Measurements from ENCODE around the gene BNIPL. TPM values are rescaled to one million over a fixed set of nuclear protein-coding genes. Genes with fewer than 3 reads are reported as not detected.
A peak's percentile ranks its signal among the peaks of the same experiment; 100 is the strongest.

BNIPL gene, protein sequence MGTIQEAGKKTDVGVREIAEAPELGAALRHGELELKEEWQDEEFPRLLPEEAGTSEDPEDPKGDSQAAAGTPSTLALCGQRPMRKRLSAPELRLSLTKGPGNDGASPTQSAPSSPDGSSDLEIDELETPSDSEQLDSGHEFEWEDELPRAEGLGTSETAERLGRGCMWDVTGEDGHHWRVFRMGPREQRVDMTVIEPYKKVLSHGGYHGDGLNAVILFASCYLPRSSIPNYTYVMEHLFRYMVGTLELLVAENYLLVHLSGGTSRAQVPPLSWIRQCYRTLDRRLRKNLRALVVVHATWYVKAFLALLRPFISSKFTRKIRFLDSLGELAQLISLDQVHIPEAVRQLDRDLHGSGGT
- 1 to 10 TPM in 1 of 2 experiments, under 1 TPM in 1; 0.98 to 1.6 TPM for total RNA-seq

DNA sequence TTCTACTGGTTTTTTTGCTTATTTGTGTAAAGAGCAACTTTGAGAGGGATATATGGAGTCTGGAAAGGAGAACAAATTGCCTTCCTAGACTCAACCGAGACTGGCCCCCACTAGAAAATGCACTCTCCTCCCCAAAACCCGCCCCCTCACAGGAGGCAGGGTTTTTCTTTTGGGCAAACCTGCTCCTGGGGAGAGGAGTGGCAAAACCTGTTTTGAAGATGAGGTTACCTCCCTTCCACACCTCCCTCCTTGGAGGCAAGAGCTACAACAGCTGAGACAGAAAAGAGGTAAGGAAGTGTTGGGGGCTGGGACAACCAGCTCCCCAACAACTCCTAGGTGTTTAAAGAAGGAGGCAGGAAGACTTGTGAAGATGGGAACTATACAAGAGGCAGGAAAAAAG lies at the start of gene BNIPL:
BNIPL (plus strand) TSS at position 231 of the 400 bp plus-strand sequence; CDS start at position 371, 140 bp downstream.
- no peak within 1 kb of the TSS for H3K4me3 Mint-ChIP-seq
- ATAC-seq, result no peak
- no peaks in the 10 kb centered on the region for H3K9me3 Mint-ChIP-seq (ENCODE audit: low read depth)
- DNase-seq, result no peak
- no peak within 1 kb of the TSS for H3K27ac Mint-ChIP-seq
- ChIA-PET POLR2A (interaction anchor here (0.5 to 0.6 kb wide), 2 partner anchors 261 to 403 kb away, joined by 3 to 4 read pairs; no protein-coding TSS in a partner anchor), CTCF (interaction anchor here (0.7 to 1.2 kb wide), 4 partner anchors 11 to 312 kb away, joined by 3 to 4 read pairs (median 3); partner anchors contain the start of gene C1orf56)
- H3K27me3 Mint-ChIP-seq, result no peaks in the 10 kb centered on the region
- intact Hi-C loops (cut with DNase I, micrococcal nuclease), result no loop called here
- H3K36me3 Mint-ChIP-seq (ENCODE audit: low read depth), result peaks cover 22% of the 10 kb centered on the region
- H3K4me1 Mint-ChIP-seq, result peaks cover 3% of the 10 kb centered on the region

DNA sequence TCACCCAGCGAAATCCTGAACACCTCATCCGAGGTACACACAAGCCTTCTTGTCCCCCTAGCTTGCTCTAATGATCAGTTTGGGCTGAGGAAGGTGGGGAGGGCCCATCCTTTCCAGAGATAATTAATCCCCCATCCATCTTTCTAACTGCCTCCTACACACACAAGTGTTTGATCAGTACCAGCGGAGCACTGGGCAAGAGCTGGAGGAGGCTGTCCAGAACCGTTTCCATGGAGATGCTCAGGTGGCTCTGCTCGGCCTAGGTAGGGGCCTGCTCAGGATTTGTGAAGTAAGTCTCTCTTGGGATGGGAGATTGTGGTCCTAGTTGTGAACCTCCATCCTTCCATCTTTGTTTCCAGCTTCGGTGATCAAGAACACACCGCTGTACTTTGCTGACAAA lies 48.5 kb upstream of the BNIPL start:
- Mint-ChIP-seq H3K27me3 (no peaks in the 10 kb centered on the region), H3K4me1 (no peaks in the 10 kb centered on the region), H3K36me3 (ENCODE audit: low read depth) (no peaks in the 10 kb centered on the region), H3K27ac (no peak overlapping the region), H3K9me3 (ENCODE audit: low read depth) (no peaks in the 10 kb centered on the region), H3K4me3 (no peak overlapping the region)
- ATAC-seq (no peak), DNase-seq (no peak)
- CTCF ChIA-PET, result interaction anchor here (0.6 to 3.8 kb wide), 5 partner anchors 8 to 151 kb away, joined by 3 to 24 read pairs (median 4); partner anchors contain the start of gene MINDY1
- POLR2A ChIA-PET, result interaction anchor here (0.5 kb wide), 1 partner anchor 456 kb away, joined by 13 read pairs; no protein-coding TSS in a partner anchor
- intact Hi-C loops (cut with DNase I, micrococcal nuclease), result no loop called here

DNA sequence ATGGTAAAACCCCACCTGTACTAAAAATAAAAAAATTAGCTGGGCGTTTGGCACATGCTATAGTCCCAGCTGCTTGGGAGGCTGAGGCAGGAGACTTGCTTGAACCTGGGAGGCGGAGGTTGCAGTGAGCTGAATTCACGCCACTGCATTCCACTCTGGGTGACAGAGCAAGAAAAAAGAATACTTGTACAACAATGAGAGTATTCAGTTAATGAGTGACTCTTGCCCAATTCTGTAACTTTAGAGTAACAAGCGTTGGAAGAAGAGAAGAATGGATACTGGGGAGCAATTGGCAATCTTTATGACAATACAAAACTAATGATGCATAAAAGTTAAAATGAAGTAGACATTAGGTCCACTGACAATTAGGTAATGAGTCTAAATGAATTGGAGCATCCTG lies 43.8 kb upstream of the BNIPL start:
- no peaks in the 10 kb centered on the region for H3K9me3 Mint-ChIP-seq (ENCODE audit: low read depth)
- no peak overlapping the region for H3K4me3 Mint-ChIP-seq
- no peaks in the 10 kb centered on the region for H3K4me1 Mint-ChIP-seq
- ChIA-PET POLR2A (no interaction called here), CTCF (interaction anchor here (6.2 to 8.0 kb wide), 2 partner anchors 12 to 13 kb away, joined by 68 to 90 read pairs; partner anchors contain the start of genes ANXA9 and MINDY1)
- H3K27me3 Mint-ChIP-seq, result no peaks in the 10 kb centered on the region
- ATAC-seq (no peak), DNase-seq (no peak)
- intact Hi-C loops (cut with DNase I, micrococcal nuclease), result no loop called here
- H3K36me3 Mint-ChIP-seq (ENCODE audit: low read depth), result peaks cover 4% of the 10 kb centered on the region
- H3K27ac Mint-ChIP-seq, result no peak overlapping the region

DNA sequence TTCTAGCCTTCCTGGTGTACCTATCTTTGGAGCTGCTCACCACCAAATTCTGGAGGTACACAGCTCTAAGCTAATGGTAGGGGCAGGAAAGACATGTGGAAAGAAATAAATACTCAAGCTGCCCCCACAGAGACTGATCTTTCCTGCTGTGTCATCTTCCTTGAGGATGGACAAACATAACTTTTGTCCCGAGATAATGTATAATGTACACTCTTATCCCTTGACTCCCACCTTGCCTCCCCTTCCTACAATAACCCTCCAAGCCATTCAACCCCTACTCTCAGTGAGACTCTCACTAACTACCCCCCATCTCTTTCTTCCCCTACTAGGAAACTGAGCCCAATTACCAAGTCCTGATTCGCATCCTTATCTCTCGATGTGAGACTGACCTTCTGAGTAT lies 42.1 kb upstream of the BNIPL start:
- peaks cover 9% of the 10 kb centered on the region for H3K36me3 Mint-ChIP-seq (ENCODE audit: low read depth)
- peaks cover 6% of the 10 kb centered on the region for H3K4me1 Mint-ChIP-seq
- intact Hi-C loops (cut with DNase I, micrococcal nuclease), result no loop called here
- ChIA-PET POLR2A (no interaction called here), CTCF (interaction anchor here (0.7 to 8.0 kb wide), 7 partner anchors 8 to 134 kb away, joined by 3 to 90 read pairs (median 13); partner anchors contain the start of genes ANXA9 and MINDY1)
- peak overlapping the region; percentile 22 for H3K27ac Mint-ChIP-seq
- no peak overlapping the region for H3K4me3 Mint-ChIP-seq
- H3K9me3 Mint-ChIP-seq (ENCODE audit: low read depth), result no peaks in the 10 kb centered on the region
- DNase-seq (no peak), ATAC-seq (no peak)
- no peaks in the 10 kb centered on the region for H3K27me3 Mint-ChIP-seq

DNA sequence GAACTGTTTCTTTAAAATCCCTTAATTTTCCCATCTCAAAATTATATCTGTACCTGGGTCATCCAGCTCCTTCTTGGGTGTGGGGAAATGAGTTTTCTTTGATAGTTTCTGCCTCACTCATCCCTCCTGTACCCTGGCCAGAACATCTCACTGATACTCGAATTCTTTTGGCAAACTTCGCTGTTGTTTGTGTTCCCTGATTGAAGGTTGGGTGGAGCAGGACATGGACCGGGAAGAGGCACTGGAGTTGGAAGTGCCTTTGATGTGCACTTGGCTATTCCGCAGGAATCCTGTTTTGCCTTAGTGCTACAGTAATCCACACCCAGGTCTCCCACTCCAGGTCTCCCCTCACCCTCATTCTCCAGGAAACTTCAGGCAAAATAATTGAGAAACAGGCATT lies 40.9 kb upstream of the BNIPL start:
- Mint-ChIP-seq H3K27me3 (no peaks in the 10 kb centered on the region), H3K4me3 (no peak overlapping the region), H3K9me3 (ENCODE audit: low read depth) (no peaks in the 10 kb centered on the region), H3K27ac (no peak overlapping the region), H3K4me1 (peaks cover 14% of the 10 kb centered on the region), H3K36me3 (ENCODE audit: low read depth) (peaks cover 10% of the 10 kb centered on the region)
- DNase-seq, result no peak
- intact Hi-C loops (cut with DNase I, micrococcal nuclease), result loop anchor here in 1 of 2 experiments (5.0 kb wide), 2 partner anchors 533 to 738 kb away; partner anchors contain the start of gene CA14
- no peak for ATAC-seq
- CTCF ChIA-PET, result interaction anchor here (0.6 to 8.0 kb wide), 25 partner anchors 8 to 508 kb away, joined by 3 to 90 read pairs (median 4); partner anchors contain the start of genes ANXA9, ENSA, MINDY1 and TNFAIP8L2
- POLR2A ChIA-PET, result no interaction called here

DNA sequence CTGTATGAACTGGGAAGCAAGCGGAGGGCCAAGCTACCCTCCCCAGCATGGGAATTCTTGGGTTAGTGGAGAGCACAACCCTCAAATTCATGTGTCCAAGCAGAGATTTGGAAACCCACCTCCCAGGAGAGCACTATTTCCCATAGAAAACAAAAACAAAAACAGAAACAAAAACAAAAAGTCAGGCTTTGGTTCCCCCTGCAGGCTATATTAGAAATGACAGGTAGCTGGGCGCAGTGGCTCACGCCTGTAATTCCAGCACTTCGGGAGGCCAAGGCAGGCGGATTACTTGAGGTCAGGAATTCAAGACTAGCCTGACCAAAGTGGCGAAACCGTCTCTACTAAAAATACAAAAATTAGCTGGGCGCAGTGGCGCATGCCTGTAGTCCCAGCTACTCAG lies 40.5 kb upstream of the BNIPL start:
- POLR2A ChIA-PET, result interaction anchor here (0.7 kb wide), 1 partner anchor 75 kb away, joined by 3 read pairs; no protein-coding TSS in a partner anchor
- intact Hi-C loops (cut with DNase I, micrococcal nuclease), result loop anchor here in 1 of 2 experiments (5.0 kb wide), 2 partner anchors 534 to 739 kb away; partner anchors contain the start of gene CA14
- ATAC-seq (peak; percentile 34), DNase-seq (peak; percentile 47)
- Mint-ChIP-seq H3K27me3 (no peaks in the 10 kb centered on the region), H3K9me3 (ENCODE audit: low read depth) (no peaks in the 10 kb centered on the region), H3K4me3 (no peak overlapping the region), H3K27ac (no peak overlapping the region), H3K36me3 (ENCODE audit: low read depth) (peaks cover 10% of the 10 kb centered on the region), H3K4me1 (peaks cover 18% of the 10 kb centered on the region)
- CTCF ChIA-PET, result interaction anchor here (0.6 to 8.0 kb wide), 30 partner anchors 10 to 508 kb away, joined by 3 to 90 read pairs (median 4); partner anchors contain the start of genes ANXA9, CERS2, ENSA and MINDY1

DNA sequence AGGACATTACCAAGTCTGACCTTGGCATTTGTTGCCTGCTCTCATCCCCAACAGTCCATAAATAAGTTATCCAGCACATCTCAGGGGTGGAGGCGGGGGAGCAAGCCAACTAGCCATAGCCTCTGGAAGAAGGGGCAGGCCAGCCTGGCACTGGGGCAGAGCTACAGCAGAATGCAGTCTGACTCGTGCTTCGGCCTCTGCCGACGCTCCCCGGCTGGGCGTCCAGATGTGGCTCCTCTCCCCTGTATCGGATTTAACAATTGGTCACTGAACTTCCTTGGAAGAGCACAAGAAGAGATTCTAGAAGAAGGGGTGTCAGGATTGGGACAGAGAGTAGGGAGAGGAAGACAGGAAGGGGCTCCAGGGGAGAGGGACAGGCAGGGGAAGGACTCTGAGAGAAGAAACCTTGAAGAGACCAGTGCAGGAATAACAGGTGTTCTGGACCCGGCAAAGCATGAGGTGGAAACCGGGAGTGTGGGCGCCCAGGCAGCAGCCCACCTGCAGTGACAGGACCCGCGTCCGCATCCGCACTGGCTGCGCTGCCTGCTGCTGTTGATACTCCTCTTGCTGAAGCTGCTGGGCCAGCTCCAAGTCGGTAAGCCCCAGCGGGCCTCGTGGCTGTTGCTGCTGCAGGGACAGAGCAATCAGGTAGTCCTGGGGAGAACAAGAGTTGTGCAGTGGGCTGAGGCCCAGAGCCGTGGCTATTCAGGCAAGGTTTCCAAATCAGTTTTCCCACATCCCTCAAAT lies 39.1 kb upstream of the BNIPL start:
- DNase-seq (no peak), ATAC-seq (no peak)
- intact Hi-C loops (cut with DNase I, micrococcal nuclease), result loop anchor here in 1 of 2 experiments (5.0 kb wide), 2 partner anchors 535 to 740 kb away; partner anchors contain the start of gene CA14
- H3K27me3 Mint-ChIP-seq, result no peaks in the 10 kb centered on the region
- no peak overlapping the region for H3K27ac Mint-ChIP-seq
- peaks cover 31% of the 10 kb centered on the region for H3K4me1 Mint-ChIP-seq
- H3K36me3 Mint-ChIP-seq (ENCODE audit: low read depth), result peaks cover 17% of the 10 kb centered on the region
- ChIA-PET POLR2A (no interaction called here), CTCF (interaction anchor here (0.7 to 8.0 kb wide), 7 partner anchors 9 to 304 kb away, joined by 3 to 90 read pairs (median 8); partner anchors contain the start of genes ANXA9 and MINDY1)
- no peak overlapping the region for H3K4me3 Mint-ChIP-seq
- H3K9me3 Mint-ChIP-seq (ENCODE audit: low read depth), result no peaks in the 10 kb centered on the region

DNA sequence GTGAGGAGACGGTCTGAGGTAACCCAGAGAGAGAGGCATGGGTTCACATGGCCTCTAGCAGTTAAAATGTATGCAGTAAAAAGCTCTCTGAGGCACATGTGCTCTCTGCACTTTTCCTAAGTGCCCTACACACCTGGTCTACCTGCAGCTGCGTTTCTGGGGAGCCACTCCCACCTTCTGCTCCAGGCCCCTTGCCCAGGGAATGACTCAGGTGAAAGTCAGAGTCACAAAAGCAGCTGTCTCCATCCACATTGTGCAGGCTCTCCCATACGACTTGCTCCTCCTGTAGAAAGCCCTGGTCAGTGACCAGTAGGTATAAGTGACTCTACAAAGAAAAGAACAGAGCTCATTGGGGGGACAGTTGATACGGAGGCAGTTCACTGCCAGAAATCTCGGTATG lies 38.4 kb upstream of the BNIPL start:
- ATAC-seq, result no peak
- Mint-ChIP-seq H3K27ac (no peak overlapping the region), H3K27me3 (no peaks in the 10 kb centered on the region), H3K4me1 (peaks cover 37% of the 10 kb centered on the region), H3K4me3 (no peak overlapping the region), H3K9me3 (ENCODE audit: low read depth) (no peaks in the 10 kb centered on the region), H3K36me3 (ENCODE audit: low read depth) (peaks cover 17% of the 10 kb centered on the region)
- DNase-seq, result no peak
- ChIA-PET POLR2A (no interaction called here), CTCF (interaction anchor here (0.6 to 8.0 kb wide), 4 partner anchors 8 to 433 kb away, joined by 3 to 90 read pairs (median 36); partner anchors contain the start of genes ANXA9 and MINDY1)
- intact Hi-C loops (cut with DNase I, micrococcal nuclease), result loop anchor here in 1 of 2 experiments (5.0 kb wide), 2 partner anchors 536 to 741 kb away; partner anchors contain the start of gene CA14

DNA sequence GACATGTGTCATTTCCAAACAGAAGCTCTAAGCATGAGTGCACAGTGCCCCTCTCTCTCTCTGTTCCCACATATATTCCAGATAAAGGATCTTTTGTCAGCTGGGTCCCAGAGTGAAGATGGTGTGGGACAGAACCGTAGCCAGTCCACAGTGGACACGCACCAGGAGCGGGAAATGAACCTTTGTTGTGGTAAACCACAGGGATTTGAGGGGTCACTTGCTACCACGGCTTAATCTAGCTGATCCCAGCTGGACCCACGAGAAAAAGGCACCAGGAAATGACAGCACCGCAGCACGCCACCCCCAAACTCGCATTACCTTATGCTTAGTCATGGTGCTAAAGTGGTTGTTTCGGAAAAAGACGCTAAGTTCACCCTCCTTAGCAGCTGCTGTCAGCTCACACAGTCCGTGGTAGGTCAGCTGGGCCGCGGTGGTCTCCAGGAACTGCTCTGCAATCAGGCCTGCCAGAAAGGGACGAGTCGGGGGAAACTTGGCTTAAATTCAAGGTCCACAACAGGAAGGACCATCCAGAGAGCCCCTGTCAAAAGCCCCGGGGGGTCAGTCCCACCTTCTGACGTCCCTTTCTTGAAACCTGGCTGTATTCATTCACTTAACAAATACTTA lies 37.2 kb upstream of the BNIPL start:
- H3K27ac Mint-ChIP-seq, result peak overlapping the region; percentile 55
- POLR2A ChIA-PET, result no interaction called here

DNA sequence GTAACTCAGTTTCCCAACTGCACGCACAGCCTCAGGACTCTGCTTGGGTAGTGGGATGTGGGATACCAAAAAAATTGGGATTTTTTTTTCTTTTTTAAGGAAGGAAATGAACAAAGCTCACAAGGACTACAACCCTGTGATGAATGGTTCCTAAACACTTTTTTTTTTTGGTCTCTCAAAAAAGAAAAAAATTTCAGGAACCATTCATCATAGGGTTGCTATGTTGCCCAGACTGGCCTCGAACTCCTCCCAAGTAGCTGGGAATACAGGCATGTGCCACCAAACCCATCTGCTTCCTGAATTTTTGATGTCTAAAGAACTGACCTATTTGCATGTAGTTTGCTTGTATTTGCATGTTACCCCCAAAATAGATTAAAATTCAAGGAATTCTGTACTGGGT lies 36.5 kb upstream of the BNIPL start:
- no peak for DNase-seq
- Mint-ChIP-seq H3K9me3 (ENCODE audit: low read depth) (no peaks in the 10 kb centered on the region), H3K27me3 (no peaks in the 10 kb centered on the region), H3K36me3 (ENCODE audit: low read depth) (peaks cover 17% of the 10 kb centered on the region), H3K27ac (peak overlapping the region; percentile 47), H3K4me1 (peaks cover 54% of the 10 kb centered on the region), H3K4me3 (no peak overlapping the region)
- ChIA-PET CTCF (interaction anchor here (0.6 to 8.0 kb wide), 4 partner anchors 10 to 100 kb away, joined by 3 to 90 read pairs (median 4); partner anchors contain the start of gene ANXA9), POLR2A (no interaction called here)
- no peak for ATAC-seq
- intact Hi-C loops (cut with DNase I, micrococcal nuclease), result loop anchor here in 1 of 2 experiments (5.0 kb wide), 2 partner anchors 538 to 743 kb away; partner anchors contain the start of gene CA14

More for the DNA sequence above, 37.2 kb upstream of the BNIPL start:
- Mint-ChIP-seq H3K4me1 (peaks cover 49% of the 10 kb centered on the region), H3K27me3 (no peaks in the 10 kb centered on the region), H3K36me3 (ENCODE audit: low read depth) (peaks cover 17% of the 10 kb centered on the region), H3K4me3 (no peak overlapping the region), H3K9me3 (ENCODE audit: low read depth) (no peaks in the 10 kb centered on the region)
- CTCF ChIA-PET, result interaction anchor here (0.7 to 8.0 kb wide), 5 partner anchors 9 to 101 kb away, joined by 3 to 90 read pairs (median 4); partner anchors contain the start of gene ANXA9
- intact Hi-C loops (cut with DNase I, micrococcal nuclease), result loop anchor here in 1 of 2 experiments (5.0 kb wide), 2 partner anchors 537 to 742 kb away; partner anchors contain the start of gene CA14
- ATAC-seq, result peak; percentile 77
- DNase-seq, result peak; percentile 64
